ENCODE results near the gene TOP3B.
"Not testable (repeated sequence)": the region's sequence is repeated elsewhere in the genome, so short reads cannot be mapped to it uniquely, and the experiment has no call there.

Gene TOP3B

GRCh38 chr22:21932347-21932746 lies 50.2 kb downstream of the TOP3B start:
- in situ Hi-C loops (cut with MboI; ENCODE audit: low sequenced_read_pairs) = no loop called here

DNA sequence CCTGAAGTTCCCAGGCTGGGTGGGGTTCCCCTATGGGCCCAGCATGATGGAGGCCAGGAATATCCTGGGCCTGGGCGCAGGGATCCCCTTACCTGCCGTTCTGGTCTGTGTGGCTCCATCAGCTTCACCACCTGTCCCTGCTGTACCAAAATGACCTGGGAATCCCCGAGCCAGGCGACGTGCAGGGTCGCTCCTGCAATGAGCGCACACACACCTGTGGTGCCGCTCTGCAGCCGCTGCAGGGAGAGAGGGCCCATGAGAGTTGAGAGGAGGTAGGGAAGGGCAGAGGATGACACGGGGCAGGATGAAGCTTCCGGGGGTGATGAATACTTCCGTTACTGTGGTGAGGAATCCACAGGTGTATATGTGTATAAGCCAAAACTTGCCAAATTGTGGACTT lies 51.5 kb downstream of the TOP3B start:
- in situ Hi-C loops (cut with MboI; ENCODE audit: low sequenced_read_pairs) = no loop called here

- in situ Hi-C loops (cut with MboI; ENCODE audit: low sequenced_read_pairs) = no loop called here
Measured at GRCh38 chr22:21929253-21929652, 53.3 kb downstream of the TOP3B start.

DNA sequence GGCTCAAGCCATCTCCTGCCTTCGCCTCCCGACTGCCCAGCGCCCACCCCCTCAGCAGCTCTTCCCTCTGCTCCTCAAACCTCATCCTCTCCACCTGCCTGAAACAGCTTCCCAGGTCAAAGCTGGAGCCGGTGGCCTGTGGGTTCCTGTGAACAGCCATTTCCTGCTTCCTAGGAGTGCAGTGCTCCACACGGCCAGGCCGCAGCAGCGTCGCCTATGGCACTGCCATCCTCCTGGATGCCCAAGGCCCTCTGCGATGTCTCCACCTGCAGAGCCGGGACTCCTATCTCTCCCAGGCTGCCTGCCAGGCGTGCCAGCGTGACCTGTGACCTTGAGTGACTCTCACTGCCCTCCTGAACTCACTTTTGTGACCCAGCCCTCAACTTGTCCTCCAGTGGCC lies 54.5 kb downstream of the TOP3B start:
- in situ Hi-C loops (cut with MboI; ENCODE audit: low sequenced_read_pairs) = no loop called here

DNA sequence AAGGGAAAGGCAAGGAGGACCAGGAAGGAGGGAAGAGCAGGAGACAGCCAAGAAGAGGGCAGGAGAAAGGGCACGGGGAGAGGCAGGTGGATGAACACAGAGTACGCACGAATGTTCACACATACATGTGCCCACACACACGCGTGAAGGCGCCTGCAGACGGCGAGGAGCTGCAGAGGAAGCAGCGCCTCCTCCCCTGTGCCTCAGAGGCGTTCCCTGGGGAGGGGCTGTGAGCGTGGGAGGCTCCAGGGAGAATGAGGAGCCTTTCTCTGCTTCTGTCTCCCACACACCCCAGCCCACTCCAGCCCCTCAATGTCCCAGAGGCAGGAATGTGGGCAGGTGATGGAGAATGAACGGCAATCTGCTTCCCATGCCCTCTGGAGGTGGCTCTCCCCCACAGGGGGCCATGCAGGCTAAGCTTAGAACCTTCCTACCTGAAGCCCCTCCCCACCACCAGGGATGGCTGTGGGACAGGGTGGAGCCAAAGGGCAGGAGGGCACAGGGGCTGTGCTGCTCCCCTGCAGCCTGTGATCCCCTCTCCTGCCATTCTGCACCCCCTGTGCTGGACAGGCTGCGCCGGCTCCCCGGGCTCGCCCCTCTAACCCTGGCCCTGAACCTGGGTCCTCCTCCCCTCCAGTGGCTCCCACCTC lies 55.3 kb downstream of the TOP3B start:
- in situ Hi-C loops (cut with MboI; ENCODE audit: low sequenced_read_pairs) = no loop called here

DNA sequence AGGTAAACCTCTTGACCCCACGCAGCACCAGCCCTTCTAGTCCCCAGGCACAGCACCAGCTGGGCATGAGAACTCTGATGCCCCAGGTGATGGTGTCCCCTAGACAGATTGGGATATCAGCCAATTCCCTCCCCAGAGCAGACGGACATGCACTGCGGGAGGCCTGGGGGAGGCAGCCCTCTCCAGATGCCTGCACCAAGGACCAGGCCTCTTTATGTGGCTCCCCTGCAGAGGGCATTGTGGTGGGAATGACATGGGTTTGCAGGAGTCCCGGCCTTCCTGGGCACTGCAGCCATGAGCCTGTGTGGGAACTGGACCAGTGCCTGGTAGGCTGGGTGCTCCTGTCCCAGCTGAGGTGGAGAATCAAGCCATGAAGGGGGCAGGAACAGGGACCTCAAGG lies 55.9 kb downstream of the TOP3B start:
- in situ Hi-C loops (cut with MboI; ENCODE audit: low sequenced_read_pairs) = no loop called here

- in situ Hi-C loops (cut with MboI; ENCODE audit: low sequenced_read_pairs) = no loop called here
Measured at GRCh38 chr22:21923163-21923561, 59.4 kb downstream of the TOP3B start.

GRCh38 chr22:21922370-21923162 lies 60.0 kb downstream of the TOP3B start:
- in situ Hi-C loops (cut with MboI; ENCODE audit: low sequenced_read_pairs) = no loop called here

- in situ Hi-C loops (cut with MboI; ENCODE audit: low sequenced_read_pairs) = no loop called here
Measured at GRCh38 chr22:21921729-21922128, 60.9 kb downstream of the TOP3B start.

- in situ Hi-C loops (cut with MboI; ENCODE audit: low sequenced_read_pairs) = no loop called here
Measured at GRCh38 chr22:21921184-21921721, 61.3 kb downstream of the TOP3B start.

DNA sequence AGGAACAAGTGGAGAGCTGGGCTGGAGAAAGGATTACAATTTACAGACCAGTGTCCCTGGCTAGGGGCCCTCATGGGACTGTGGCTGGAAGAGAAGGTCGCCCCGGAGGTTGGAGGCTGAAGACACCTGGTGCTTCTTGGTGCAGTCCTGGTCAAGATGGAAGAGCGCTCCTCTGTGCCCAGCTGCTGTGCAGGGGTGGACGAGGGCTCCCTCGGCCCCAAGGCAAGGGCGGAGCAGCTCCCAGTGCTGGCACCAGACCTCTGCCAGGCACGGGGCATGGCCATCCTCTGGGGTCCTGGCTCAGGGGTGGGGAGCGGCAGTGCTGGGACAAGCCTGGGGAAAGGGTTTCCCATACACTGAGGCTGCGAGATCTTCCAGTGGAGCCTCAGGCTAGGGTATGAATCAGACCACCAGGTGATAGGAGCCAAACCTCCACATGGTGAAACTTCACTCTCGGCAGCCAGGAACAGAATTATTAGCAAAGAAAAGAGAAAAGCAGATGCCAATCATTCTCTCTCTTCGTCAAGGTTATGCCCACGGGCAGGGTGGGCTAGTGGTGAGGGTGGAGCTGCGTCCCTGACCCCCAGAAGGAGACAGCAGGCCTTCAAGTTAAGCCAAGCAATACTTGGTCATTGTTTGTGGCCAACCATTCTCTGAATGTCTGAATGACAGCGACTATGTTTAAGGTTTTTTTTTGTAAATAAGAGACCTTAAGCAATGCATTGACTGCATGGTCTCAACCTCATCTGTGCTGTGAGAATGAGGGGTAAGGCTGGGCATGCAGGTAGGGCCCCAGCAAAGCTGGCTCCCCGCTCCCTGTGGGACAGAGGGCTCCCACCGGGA lies 62.0 kb downstream of the TOP3B start:
- in situ Hi-C loops (cut with MboI; ENCODE audit: low sequenced_read_pairs) = no loop called here

GRCh38 chr22:21919526-21920307 lies 62.9 kb downstream of the TOP3B start:
- in situ Hi-C loops (cut with MboI; ENCODE audit: low sequenced_read_pairs) = no loop called here

GRCh38 chr22:21918466-21919185 lies 64.0 kb downstream of the TOP3B start:
- in situ Hi-C loops (cut with MboI; ENCODE audit: low sequenced_read_pairs) = no loop called here

DNA sequence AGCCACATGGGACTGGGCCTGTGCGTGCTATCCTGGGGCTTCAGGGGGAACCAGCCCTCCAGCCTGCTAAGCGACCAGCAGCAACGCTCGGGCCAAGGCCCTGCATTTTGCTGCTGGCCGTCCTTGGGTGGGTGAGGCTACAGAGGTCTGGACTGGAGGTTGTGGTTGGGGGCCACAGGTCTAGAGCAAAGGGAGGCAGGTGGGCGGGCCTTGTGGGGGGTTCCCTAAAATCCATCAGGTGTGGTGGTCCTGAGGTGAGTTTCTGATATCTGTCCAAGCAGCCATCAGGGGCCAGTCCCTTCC lies 64.7 kb downstream of the TOP3B start:
- in situ Hi-C loops (cut with MboI; ENCODE audit: low sequenced_read_pairs) = no loop called here

DNA sequence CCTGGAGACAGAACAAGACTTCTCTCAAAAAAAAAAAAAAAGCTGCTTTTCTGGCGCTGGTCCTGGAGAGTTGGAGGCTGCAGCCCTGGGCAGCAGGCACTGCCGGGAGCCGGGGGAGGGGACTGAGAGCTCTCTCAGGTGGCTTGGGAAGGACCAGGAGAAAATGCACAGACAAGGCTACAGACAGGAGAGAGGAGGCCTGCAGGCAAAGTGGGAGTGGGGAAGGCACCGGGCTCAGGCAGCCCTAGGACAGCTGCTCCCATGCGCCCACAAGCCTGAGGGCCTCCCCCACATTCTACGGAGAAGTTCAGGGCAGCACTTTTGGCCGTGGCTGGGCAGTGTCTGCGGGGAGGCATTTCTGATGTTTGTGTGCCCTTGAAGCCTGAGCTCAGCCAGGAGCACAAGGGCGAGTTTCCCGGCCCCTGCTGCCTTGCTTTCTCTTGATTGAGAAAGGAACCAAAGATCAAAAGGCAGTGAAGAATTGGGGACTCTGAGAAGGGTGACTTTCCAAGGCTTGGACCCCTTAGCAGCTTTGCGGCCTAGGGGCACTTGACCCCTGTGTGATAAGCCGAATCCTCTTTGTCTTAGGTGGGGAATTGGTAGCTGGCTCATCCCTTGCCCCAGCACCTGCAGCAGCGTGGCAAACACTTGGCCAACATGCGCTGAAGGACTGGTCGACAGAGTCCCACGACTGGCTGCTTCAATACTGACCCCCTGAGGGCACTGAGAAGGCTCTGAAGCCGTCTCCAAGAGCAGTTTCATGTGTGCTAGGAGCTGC lies 65.2 kb downstream of the TOP3B start:
- in situ Hi-C loops (cut with MboI; ENCODE audit: low sequenced_read_pairs) = no loop called here

DNA sequence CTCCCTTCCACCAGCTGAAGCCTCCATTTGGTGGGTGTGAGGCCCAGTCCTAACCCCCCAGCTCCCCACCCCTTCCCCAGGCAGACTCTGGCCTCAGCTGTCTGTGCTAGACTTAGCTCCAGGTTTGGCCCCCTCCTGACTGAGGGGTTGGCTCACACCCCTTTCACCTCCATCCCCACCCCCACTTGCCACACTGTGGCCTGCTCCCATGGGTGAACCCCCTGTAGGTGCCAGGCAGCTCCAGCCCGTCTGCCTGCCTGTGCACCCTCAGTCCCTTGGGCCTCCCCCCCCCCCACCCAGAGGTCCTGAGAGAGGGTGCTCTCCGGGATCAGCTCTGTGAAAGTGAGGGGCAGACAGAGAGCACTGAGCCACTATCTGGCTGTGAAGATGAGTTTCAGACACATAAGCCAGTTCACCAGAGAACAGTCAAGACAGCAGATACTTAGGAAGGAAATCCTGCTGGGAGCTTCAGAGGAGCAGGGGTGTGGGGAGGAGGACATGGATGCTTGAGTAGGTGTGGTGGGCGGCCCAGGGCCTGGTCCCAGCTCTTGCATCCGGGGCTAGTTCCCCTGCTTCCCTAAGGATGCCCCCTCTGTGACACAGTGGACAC lies 66.2 kb downstream of the TOP3B start:
- in situ Hi-C loops (cut with MboI; ENCODE audit: low sequenced_read_pairs) = no loop called here

DNA sequence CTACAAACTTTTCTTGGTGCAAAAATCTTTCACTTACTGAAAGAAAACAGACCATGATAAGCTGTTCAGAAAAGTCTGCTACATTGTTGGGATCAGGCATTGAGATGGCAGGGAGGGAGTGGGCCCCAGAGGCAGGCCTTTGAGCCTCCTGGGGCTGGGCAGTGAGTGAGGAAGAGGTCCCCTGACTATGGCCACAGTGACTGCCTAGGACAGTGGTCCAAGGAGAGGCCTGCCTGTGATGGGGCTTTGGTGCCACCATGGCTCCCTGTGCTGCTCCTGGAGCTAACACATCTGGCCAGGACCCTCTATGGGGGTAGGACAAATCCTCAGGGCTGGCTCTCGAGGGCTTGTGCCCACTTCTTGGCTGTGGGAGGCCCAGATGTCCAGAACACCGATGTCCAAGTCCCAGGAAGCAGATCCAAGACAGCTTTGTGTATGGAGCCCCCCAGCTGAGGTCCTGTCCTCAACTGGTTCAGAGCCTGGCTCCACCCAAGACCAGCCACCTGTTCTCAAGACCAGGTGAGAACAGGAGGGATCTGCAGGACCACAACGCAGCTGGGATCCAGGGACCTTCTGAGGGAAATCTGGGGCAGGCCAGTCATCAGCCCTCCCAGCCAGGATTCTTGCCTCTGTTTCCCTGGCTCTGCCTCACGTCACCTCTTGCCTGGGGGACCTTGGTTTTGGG lies 66.8 kb downstream of the TOP3B start:
- in situ Hi-C loops (cut with MboI; ENCODE audit: low sequenced_read_pairs) = no loop called here

GRCh38 chr22:21914033-21914642 lies 68.4 kb downstream of the TOP3B start:
- in situ Hi-C loops (cut with MboI; ENCODE audit: low sequenced_read_pairs) = not testable (repeated sequence)

Data from HL-60/S4 treated with retinoic acid at 250 ng/mL for 4 days and 3 days (cell line).